Liver (tissue), 3 donors: Measurements from ENCODE around the gene PDLIM5.

Experiments used
- CTCF ChIP-seq: fragments of 150-350 bp; IDR thresholded peaks from 2 replicates; pipeline ENCODE4 v1.5.1; 2017; ENCODE audit warnings: improper control_type of control experiment, low read depth, low read length; ENCODE audit not compliant: missing input control
- GABPA ChIP-seq, 2 donors: IDR thresholded peaks in 1 of 2; conservative IDR thresholded peaks in 1 of 2; 2 replicates each; pipeline ENCODE4 v1.6.1; 2016; ENCODE audit warnings: antibody characterized with exemption in 2 of 2, mild to moderate bottlenecking in 1 of 2, moderate library complexity in 1 of 2
- TAF1 ChIP-seq: conservative IDR thresholded peaks from 2 replicates; pipeline ENCODE4 v1.6.1; 2016; ENCODE audit warnings: antibody characterized with exemption, mild to moderate bottlenecking
- TF ChIP-seq, protein P1 (sequence below): IDR thresholded peaks from 2 replicates; pipeline ENCODE4 v1.6.1; 2016; ENCODE audit warnings: antibody characterized with exemption
- TF ChIP-seq, protein P2 (sequence below): IDR thresholded peaks from 2 replicates; pipeline ENCODE4 v1.6.1; 2016; ENCODE audit warnings: antibody characterized with exemption
- donor health status: healthy.
- donor health status: healthy.

DNA sequence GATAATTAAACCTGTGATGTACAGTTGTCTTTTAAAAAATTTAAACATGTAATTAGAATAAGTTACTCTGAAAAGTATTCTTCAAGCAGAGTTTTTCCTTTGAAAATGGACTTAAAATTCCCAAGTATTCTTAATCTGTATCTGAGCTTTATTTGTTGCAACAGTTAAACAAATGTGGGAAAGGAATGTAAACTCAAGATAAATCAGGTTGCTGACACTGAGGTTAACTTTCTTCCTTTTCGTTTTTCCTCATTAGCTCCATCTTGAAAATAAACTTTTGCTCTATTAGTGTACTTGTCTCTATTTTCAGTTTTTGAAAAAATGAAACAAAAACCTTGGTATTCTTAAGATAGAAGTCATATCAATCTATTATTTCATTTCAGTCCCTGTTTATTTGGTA is 161.5 kb downstream of the PDLIM5 start:
- no peak for TF ChIP-seq CTCF
- TF ChIP-seq, protein P1, sequence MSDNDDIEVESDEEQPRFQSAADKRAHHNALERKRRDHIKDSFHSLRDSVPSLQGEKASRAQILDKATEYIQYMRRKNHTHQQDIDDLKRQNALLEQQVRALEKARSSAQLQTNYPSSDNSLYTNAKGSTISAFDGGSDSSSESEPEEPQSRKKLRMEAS, result no peak
- TF ChIP-seq TAF1, result no peak
- TF ChIP-seq GABPA (IDR thresholded peaks at IDR 0.05 in 1 of 2, conservative IDR thresholded peaks at IDR 0.05 in 1 of 2), result no peak
- TF ChIP-seq, protein P2, sequence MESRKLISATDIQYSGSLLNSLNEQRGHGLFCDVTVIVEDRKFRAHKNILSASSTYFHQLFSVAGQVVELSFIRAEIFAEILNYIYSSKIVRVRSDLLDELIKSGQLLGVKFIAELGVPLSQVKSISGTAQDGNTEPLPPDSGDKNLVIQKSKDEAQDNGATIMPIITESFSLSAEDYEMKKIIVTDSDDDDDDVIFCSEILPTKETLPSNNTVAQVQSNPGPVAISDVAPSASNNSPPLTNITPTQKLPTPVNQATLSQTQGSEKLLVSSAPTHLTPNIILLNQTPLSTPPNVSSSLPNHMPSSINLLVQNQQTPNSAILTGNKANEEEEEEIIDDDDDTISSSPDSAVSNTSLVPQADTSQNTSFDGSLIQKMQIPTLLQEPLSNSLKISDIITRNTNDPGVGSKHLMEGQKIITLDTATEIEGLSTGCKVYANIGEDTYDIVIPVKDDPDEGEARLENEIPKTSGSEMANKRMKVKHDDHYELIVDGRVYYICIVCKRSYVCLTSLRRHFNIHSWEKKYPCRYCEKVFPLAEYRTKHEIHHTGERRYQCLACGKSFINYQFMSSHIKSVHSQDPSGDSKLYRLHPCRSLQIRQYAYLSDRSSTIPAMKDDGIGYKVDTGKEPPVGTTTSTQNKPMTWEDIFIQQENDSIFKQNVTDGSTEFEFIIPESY, result no peak
